Peyer's patch (tissue), 4 donors: ENCODE data around the gene EFTUD2.

Source experiments
- CTCF ChIP-seq, 6 experiments: fragments of 450-650 bp in 4 of 6; fragments of 200-600 bp in 2 of 6; sonication (generic) in 1 of 6; IDR thresholded peaks; one replicate each; pipeline ENCODE4 v1.5.1; 2017 to 2019; ENCODE audit warnings: antibody characterized with exemption in 6 of 6, mild to moderate bottlenecking in 3 of 6, moderate library complexity in 1 of 6
- POLR2A ChIP-seq, 2 donors: fragments of 450-650 bp; IDR thresholded peaks; one replicate each; pipeline ENCODE4 v1.5.1; 2017; ENCODE audit warnings: antibody characterized with exemption in 2 of 2, mild to moderate bottlenecking in 2 of 2, moderate library complexity in 2 of 2

GRCh38 chr17:44842748-44843147 is 56.5 kb downstream of the EFTUD2 start:
- TF ChIP-seq CTCF (IDR thresholded peaks at IDR 0.05) = no peak
- TF ChIP-seq POLR2A (IDR thresholded peaks at IDR 0.05) = no peak
